Measurements from ENCODE around the gene TSPAN14. TPM values are rescaled to one million over a fixed set of nuclear protein-coding genes. Genes with fewer than 3 reads are reported as not detected.

Gene TSPAN14
- polyA plus RNA-seq, 1 donor (not counting 4 experiments of a cell fraction or from before 2014, with no cell fraction given) = 71.1 TPM

DNA sequence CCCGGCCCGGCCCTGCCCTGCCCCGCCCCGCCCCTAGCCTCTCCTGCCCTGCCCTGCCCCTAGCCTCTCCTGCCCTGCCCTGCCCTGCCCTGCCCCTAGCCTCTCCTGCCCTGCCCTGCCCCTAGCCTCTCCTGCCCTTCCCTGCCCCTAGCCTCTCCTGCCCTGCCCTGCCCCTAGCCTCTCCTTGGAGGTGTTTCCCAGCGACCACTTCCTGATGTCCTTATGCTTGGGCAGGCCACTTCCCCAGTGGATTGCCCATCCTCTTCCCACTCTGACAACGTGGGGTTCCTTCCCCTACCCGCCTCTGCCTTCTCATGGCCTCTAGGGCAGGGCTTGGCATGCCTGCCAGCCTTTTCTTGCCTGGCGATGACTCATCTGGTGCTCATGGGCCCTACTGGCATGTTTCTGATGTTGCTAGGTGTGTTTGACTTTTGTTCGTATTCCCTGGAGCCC is 24.6 kb upstream of the TSPAN14 start:
- H3K9ac ChIP-seq (ENCODE audit: control insufficient read depth, extremely low read depth, insufficient read depth, low read length) = peak overlapping the region; percentile 30
- dilution Hi-C loops (cut with MboI; ENCODE audit: extremely low pct_ligation_motif_present, low sequenced_read_pairs) = no loop called here
- no peaks in the 10 kb centered on the region for H4K20me1 ChIP-seq (ENCODE audit: control insufficient read depth, extremely low read depth, insufficient read depth, low read length)
- no peaks in the 10 kb centered on the region for H3K9me1 ChIP-seq (ENCODE audit: control insufficient read depth, extremely low read depth, insufficient read depth, low read length)
- H3K27ac ChIP-seq (ENCODE audit: control insufficient read depth, insufficient read depth, low read length) = peak overlapping the region; percentile 55
- H3K9me3 ChIP-seq (ENCODE audit: control insufficient read depth, low read depth, low read length) = no peaks in the 10 kb centered on the region
- DNase-seq (ENCODE audit: low read depth, low spot score) (peak; percentile 83), FAIRE-seq (peak; percentile 94)
- H2AFZ ChIP-seq (ENCODE audit: control insufficient read depth, low read length) = peak overlapping the region; percentile 79
- TF ChIP-seq EZH2 (IDR thresholded peaks at IDR 0.05; ENCODE audit: low read length) = no peak
- peak in 1 of 3 experiments; percentile 3 for TF ChIP-seq CTCF (optimal IDR thresholded peaks at IDR 0.05 in 1 of 3, IDR thresholded peaks at IDR 0.05 in 1 of 3, conservative IDR thresholded peaks at IDR 0.05 in 1 of 3; ENCODE audit: extremely low read depth in 1 of 3, insufficient read depth in 2 of 3, low read length in 3 of 3)
- peaks cover 0 to 11% of the 10 kb centered on the region in 2 experiments for H3K36me3 ChIP-seq (ENCODE audit: control insufficient read depth in 2 of 2, extremely low read depth in 1 of 2, insufficient read depth in 2 of 2, low read length in 2 of 2)
- peak overlapping the region; percentile 31 for H3K4me2 ChIP-seq (ENCODE audit: control insufficient read depth, extremely low read depth, insufficient read depth, low read depth, low read length)
- H3K4me1 ChIP-seq (ENCODE audit: control insufficient read depth, extremely low read depth, insufficient read depth, low read length) = peaks cover 13% of the 10 kb centered on the region
- no peaks in the 10 kb centered on the region for H3K79me2 ChIP-seq (ENCODE audit: control insufficient read depth, insufficient read depth, low read length)
- H3K27me3 ChIP-seq (ENCODE audit: control insufficient read depth, extremely low read depth, insufficient read depth, low read length) = no peaks in the 10 kb centered on the region
- H3K4me3 ChIP-seq (ENCODE audit: control insufficient read depth in 2 of 3, extremely low read depth in 1 of 3, insufficient read depth in 2 of 3, low read depth in 1 of 3, low read length in 3 of 3) = no peak overlapping the region

DNA sequence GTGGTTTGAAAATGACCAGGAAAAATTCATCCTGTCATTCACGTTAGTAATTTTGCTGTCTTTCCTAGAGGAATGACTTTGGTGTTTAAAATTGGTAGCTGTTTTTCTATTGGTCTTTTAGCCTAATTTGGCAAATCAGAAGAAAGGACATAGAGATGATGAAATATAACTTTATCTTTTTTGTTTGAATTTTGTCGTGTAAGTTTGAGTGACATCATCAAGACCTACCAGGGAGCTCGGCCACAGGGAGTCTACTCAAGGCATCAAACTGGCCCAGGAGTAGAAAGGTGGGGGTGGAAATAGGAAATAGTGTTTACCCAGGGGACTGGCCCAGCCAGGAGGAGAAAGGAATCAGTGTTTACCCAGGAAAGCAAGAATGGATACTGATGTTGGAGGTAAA is 21.0 kb upstream of the TSPAN14 start:
- Histone ChIP-seq H2AFZ (ENCODE audit: control insufficient read depth, low read length) (no peak overlapping the region), H3K36me3 (ENCODE audit: control insufficient read depth in 2 of 2, extremely low read depth in 1 of 2, insufficient read depth in 2 of 2, low read length in 2 of 2) (peaks cover 0 to 5% of the 10 kb centered on the region in 2 experiments), H3K9me1 (ENCODE audit: control insufficient read depth, extremely low read depth, insufficient read depth, low read length) (no peaks in the 10 kb centered on the region), H3K4me3 (ENCODE audit: control insufficient read depth in 2 of 3, extremely low read depth in 1 of 3, insufficient read depth in 2 of 3, low read depth in 1 of 3, low read length in 3 of 3) (no peak overlapping the region), H3K4me2 (ENCODE audit: control insufficient read depth, extremely low read depth, insufficient read depth, low read depth, low read length) (no peak overlapping the region), H3K27ac (ENCODE audit: control insufficient read depth, insufficient read depth, low read length) (no peak overlapping the region), H3K27me3 (ENCODE audit: control insufficient read depth, extremely low read depth, insufficient read depth, low read length) (no peaks in the 10 kb centered on the region), H3K4me1 (ENCODE audit: control insufficient read depth, extremely low read depth, insufficient read depth, low read length) (peaks cover 13% of the 10 kb centered on the region), H4K20me1 (ENCODE audit: control insufficient read depth, extremely low read depth, insufficient read depth, low read length) (no peaks in the 10 kb centered on the region), H3K9me3 (ENCODE audit: control insufficient read depth, low read depth, low read length) (no peaks in the 10 kb centered on the region), H3K79me2 (ENCODE audit: control insufficient read depth, insufficient read depth, low read length) (no peaks in the 10 kb centered on the region), H3K9ac (ENCODE audit: control insufficient read depth, extremely low read depth, insufficient read depth, low read length) (no peak overlapping the region)
- no peak for DNase-seq (ENCODE audit: low read depth, low spot score)
- TF ChIP-seq EZH2 (IDR thresholded peaks at IDR 0.05; ENCODE audit: low read length) (no peak), CTCF (optimal IDR thresholded peaks at IDR 0.05 in 1 of 3, IDR thresholded peaks at IDR 0.05 in 1 of 3, conservative IDR thresholded peaks at IDR 0.05 in 1 of 3; ENCODE audit: extremely low read depth in 1 of 3, insufficient read depth in 2 of 3, low read length in 3 of 3) (no peak)
- no peak for FAIRE-seq
- dilution Hi-C loops (cut with MboI; ENCODE audit: extremely low pct_ligation_motif_present, low sequenced_read_pairs) = no loop called here
